K562 (cell line): ENCODE data around the gene PRICKLE3. TPM values are rescaled to one million over a fixed set of nuclear protein-coding genes. Genes with fewer than 3 reads are reported as not detected.

Experiments used
- DIDO1 ChIP-seq: fragments of 450-650 bp; IDR thresholded peaks from 2 replicates; pipeline ENCODE4 v1.6.1; 2016; ENCODE audit warnings: low read depth, missing biosample characterization, missing genetic modification characterization
- JUND ChIP-seq, 2 experiments: IDR thresholded peaks; 2 replicates in 1 of 2; 3 replicates in 1 of 2; pipeline ENCODE4 v1.6.1; 2011; ENCODE audit warnings: borderline replicate concordance in 2 of 2, low read depth in 2 of 2, low read length in 2 of 2, improper control_type of control experiment in 1 of 2, missing biosample characterization in 1 of 2, missing genetic modification characterization in 1 of 2, missing genetic modification reagents in 1 of 2
- KLF16 ChIP-seq: IDR thresholded peaks from 2 replicates; pipeline ENCODE4 v1.6.1; 2016; ENCODE audit warnings: antibody characterized with exemption
- MEF2D ChIP-seq: conservative IDR thresholded peaks from 2 replicates; pipeline ENCODE4 v1.6.1; 2016; ENCODE audit warnings: low read depth, missing genetic modification characterization, missing compliant biosample characterization
- NRF1 ChIP-seq, 2 experiments: fragments of 450-650 bp; IDR thresholded peaks in 1 of 2; conservative IDR thresholded peaks in 1 of 2; 2 replicates each; pipeline ENCODE4 v1.6.1; 2014; ENCODE audit warnings: mild to moderate bottlenecking in 2 of 2
- RUNX1 ChIP-seq: sonication (generic); IDR thresholded peaks from 2 replicates; pipeline ENCODE4 v1.6.1; 2016; ENCODE audit warnings: antibody characterized with exemption, low read depth
- SUPT5H ChIP-seq: fragments of 450-650 bp; IDR thresholded peaks from 2 replicates; pipeline ENCODE4 v1.6.1; 2016
- U2AF1 ChIP-seq: fragments of 200-400 bp; formaldehyde crosslinking; optimal IDR thresholded peaks from 2 replicates; pipeline ENCODE3; 2017; ENCODE audit warnings: mild to moderate bottlenecking, low read depth, low read length, moderate library complexity
- polyA plus RNA-seq, 8 experiments: library from polyadenylated mRNA; depleted of rRNA in 4 of 8; stranded (reverse) in 5 of 8; unstranded in 3 of 8; fragments of >200 nt; fragmentation: Nextera tagmentation in 2 of 8; fragmentation: Illumina TruSeq in 1 of 8; extraction: Ambion mirVana in 2 of 8; extraction: Trizol in 1 of 8; gene quantifications; 2 replicates each; pipeline versions ENCODE4 v1.2.1 to v1.2.3, GENCODE V29; 2011 to 2014; ENCODE audit warnings: inconsistent platforms in 1 of 8, missing spikeins in 1 of 8
- total RNA-seq, 7 experiments: library from RNA; depleted of rRNA in 6 of 7; stranded (reverse); fragments of >200 nt in 6 of 7; fragmentation: Illumina TruSeq in 2 of 7; extraction: Trizol in 2 of 7; gene quantifications; 2 replicates each; pipeline versions ENCODE4 v1.2.1 to v1.2.3, GENCODE V29; 2011 to 2021; ENCODE audit warnings: low replicate concordance in 1 of 7
- TF ChIP-seq, protein P1 (sequence below): fragments of 450-650 bp; IDR thresholded peaks from one replicate; pipeline ENCODE4 v1.6.1; 2018; ENCODE audit warnings: mild to moderate bottlenecking, moderate library complexity; ENCODE audit not compliant: partially characterized antibody
- TF ChIP-seq, protein P2 (sequence below): fragments of 450-650 bp; conservative IDR thresholded peaks from 2 replicates; pipeline ENCODE4 v1.6.1; 2016; ENCODE audit warnings: missing genetic modification characterization, low read depth, mild to moderate bottlenecking, missing compliant biosample characterization, moderate library complexity
- TF ChIP-seq, protein P3 (sequence below): IDR thresholded peaks from 2 replicates; pipeline ENCODE4 v1.6.1; 2012; ENCODE audit warnings: low read depth, low read length, improper control_type of control experiment, borderline replicate concordance
- TF ChIP-seq, protein P4 (sequence below), 2 experiments: fragments of 200-800 bp in 1 of 2; sonication (Bioruptor generic) in 1 of 2; sonication (generic) in 1 of 2; formaldehyde crosslinking in 1 of 2; IDR thresholded peaks in 1 of 2; conservative IDR thresholded peaks in 1 of 2; 2 replicates each; pipeline versions ENCODE4 v1.5.0 to v1.6.1; 2016 to 2020; ENCODE audit warnings: missing compliant biosample characterization in 1 of 2, missing genetic modification characterization in 1 of 2, missing genetic modification reagents in 1 of 2
- TF ChIP-seq, protein P5 (sequence below): fragments of 250-450 bp; sonication (Bioruptor Pico); IDR thresholded peaks from 2 replicates; pipeline ENCODE4 v1.5.0; 2021; ENCODE audit warnings: mild to moderate bottlenecking, borderline replicate concordance
- TF ChIP-seq, protein P6 (sequence below): sonication (generic); formaldehyde crosslinking; IDR thresholded peaks from 2 replicates; pipeline ENCODE4 v1.8.0; 2022; ENCODE audit warnings: mild to moderate bottlenecking, missing genetic modification reagents, borderline replicate concordance

PRICKLE3 gene
- total and polyA plus RNA-seq, 9 of the 15 experiments (the other 6 are each of a cell fraction or from before 2014, with no cell fraction given): 1.1 to 44.3 (median 14.0) TPM

DNA sequence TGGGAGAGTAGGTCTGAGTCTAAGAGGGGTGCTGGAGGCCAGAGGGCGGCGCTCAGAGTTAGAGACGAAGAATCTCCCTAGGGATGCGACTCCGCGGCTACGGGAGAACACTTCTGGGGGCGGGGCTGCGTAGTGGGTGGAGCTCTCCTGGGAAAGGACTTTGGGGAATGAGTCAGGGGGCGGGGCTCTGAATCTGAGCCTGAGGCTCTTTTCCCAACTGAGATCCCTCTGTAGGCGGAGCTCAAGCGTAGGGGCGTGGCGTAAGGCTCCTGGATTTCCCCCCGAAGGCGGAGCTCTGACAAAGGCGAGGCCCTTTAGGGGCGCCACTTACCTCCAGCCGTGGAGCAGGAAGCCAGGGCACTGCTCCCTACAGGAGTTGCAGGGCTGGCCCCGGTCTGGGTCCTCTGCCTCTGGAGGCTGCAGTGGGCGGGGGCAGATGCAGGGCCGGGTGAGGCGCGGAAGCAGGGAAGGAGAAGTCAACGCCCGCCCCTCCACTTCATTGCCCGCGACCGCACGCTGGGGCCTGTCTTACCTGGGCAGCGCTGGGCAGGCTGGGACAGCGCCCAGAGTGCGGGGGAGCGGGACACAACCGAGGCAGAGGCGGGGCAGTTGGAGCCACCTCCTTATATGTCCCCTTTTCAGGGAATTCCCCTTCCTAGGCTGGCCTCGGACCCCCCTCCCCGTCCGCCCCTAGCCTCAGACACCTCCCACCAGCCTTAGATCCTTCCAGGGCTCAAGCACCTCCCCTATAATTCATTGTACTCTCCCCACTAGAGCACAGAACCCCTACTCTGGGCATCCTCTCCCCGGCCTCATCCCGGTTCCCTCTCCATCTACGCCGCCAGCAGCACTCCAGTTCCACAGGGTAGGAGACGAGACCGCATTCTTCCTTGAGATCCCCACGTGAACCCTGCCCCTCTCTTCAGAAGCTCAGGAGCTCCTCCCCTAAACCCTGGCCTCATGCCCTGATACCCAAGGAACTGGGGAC lies 1.6 kb downstream of the PRICKLE3 start (continued):
- TF ChIP-seq, protein P1, sequence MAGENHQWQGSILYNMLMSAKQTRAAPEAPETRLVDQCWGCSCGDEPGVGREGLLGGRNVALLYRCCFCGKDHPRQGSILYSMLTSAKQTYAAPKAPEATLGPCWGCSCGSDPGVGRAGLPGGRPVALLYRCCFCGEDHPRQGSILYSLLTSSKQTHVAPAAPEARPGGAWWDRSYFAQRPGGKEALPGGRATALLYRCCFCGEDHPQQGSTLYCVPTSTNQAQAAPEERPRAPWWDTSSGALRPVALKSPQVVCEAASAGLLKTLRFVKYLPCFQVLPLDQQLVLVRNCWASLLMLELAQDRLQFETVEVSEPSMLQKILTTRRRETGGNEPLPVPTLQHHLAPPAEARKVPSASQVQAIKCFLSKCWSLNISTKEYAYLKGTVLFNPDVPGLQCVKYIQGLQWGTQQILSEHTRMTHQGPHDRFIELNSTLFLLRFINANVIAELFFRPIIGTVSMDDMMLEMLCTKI: no peak
- TF ChIP-seq SUPT5H: peak; percentile 35
- TF ChIP-seq DIDO1: no peak
- TF ChIP-seq, protein P2, sequence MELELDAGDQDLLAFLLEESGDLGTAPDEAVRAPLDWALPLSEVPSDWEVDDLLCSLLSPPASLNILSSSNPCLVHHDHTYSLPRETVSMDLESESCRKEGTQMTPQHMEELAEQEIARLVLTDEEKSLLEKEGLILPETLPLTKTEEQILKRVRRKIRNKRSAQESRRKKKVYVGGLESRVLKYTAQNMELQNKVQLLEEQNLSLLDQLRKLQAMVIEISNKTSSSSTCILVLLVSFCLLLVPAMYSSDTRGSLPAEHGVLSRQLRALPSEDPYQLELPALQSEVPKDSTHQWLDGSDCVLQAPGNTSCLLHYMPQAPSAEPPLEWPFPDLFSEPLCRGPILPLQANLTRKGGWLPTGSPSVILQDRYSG: no peak
- TF ChIP-seq, protein P3, sequence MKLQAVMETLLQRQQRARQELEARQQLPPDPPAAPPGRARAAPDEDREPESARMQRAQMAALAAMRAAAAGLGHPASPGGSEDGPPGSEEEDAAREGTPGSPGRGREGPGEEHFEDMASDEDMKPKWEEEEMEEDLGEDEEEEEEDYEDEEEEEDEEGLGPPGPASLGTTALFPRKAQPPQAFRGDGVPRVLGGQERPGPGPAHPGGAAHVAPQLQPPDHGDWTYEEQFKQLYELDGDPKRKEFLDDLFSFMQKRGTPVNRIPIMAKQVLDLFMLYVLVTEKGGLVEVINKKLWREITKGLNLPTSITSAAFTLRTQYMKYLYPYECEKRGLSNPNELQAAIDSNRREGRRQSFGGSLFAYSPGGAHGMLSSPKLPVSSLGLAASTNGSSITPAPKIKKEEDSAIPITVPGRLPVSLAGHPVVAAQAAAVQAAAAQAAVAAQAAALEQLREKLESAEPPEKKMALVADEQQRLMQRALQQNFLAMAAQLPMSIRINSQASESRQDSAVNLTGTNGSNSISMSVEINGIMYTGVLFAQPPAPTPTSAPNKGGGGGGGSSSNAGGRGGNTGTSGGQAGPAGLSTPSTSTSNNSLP: no peak
- no peak for TF ChIP-seq RUNX1
- peak; percentile 50; the same call in 1 of the 2 replicates for TF ChIP-seq JUND (IDR thresholded peaks at IDR 0.05; ENCODE audit: borderline replicate concordance, low read depth, low read length)
- TF ChIP-seq JUND (tag; IDR thresholded peaks at IDR 0.05; ENCODE audit: borderline replicate concordance, low read depth, low read length): peak; percentile 17; the same call in 1 of the 3 replicates
- TF ChIP-seq KLF16: no peak
- TF ChIP-seq MEF2D (tag): no peak
- TF ChIP-seq NRF1 (conservative IDR thresholded peaks at IDR 0.05 in 1 of 2, IDR thresholded peaks at IDR 0.05 in 1 of 2): peak; percentile 57 to 63
- TF ChIP-seq, protein P4, sequence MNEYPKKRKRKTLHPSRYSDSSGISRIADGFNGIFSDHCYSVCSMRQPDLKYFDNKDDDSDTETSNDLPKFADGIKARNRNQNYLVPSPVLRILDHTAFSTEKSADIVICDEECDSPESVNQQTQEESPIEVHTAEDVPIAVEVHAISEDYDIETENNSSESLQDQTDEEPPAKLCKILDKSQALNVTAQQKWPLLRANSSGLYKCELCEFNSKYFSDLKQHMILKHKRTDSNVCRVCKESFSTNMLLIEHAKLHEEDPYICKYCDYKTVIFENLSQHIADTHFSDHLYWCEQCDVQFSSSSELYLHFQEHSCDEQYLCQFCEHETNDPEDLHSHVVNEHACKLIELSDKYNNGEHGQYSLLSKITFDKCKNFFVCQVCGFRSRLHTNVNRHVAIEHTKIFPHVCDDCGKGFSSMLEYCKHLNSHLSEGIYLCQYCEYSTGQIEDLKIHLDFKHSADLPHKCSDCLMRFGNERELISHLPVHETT (CRISPR knock-in tag; conservative IDR thresholded peaks at IDR 0.05 in 1 of 2, IDR thresholded peaks at IDR 0.05 in 1 of 2): no peak
- TF ChIP-seq, protein P5, sequence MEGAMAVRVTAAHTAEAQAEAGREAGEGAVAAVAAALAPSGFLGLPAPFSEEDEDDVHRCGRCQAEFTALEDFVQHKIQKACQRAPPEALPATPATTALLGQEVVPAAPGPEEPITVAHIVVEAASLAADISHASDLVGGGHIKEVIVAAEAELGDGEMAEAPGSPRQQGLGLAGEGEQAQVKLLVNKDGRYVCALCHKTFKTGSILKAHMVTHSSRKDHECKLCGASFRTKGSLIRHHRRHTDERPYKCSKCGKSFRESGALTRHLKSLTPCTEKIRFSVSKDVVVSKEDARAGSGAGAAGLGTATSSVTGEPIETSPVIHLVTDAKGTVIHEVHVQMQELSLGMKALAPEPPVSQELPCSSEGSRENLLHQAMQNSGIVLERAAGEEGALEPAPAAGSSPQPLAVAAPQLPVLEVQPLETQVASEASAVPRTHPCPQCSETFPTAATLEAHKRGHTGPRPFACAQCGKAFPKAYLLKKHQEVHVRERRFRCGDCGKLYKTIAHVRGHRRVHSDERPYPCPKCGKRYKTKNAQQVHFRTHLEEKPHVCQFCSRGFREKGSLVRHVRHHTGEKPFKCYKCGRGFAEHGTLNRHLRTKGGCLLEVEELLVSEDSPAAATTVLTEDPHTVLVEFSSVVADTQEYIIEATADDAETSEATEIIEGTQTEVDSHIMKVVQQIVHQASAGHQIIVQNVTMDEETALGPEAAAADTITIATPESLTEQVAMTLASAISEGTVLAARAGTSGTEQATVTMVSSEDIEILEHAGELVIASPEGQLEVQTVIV (CRISPR knock-in tag): no peak
- TF ChIP-seq, protein P6, sequence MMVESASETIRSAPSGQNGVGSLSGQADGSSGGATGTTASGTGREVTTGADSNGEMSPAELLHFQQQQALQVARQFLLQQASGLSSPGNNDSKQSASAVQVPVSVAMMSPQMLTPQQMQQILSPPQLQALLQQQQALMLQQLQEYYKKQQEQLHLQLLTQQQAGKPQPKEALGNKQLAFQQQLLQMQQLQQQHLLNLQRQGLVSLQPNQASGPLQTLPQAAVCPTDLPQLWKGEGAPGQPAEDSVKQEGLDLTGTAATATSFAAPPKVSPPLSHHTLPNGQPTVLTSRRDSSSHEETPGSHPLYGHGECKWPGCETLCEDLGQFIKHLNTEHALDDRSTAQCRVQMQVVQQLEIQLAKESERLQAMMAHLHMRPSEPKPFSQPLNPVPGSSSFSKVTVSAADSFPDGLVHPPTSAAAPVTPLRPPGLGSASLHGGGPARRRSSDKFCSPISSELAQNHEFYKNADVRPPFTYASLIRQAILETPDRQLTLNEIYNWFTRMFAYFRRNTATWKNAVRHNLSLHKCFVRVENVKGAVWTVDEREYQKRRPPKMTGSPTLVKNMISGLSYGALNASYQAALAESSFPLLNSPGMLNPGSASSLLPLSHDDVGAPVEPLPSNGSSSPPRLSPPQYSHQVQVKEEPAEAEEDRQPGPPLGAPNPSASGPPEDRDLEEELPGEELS (CRISPR knock-in tag): no peak
- TF ChIP-seq U2AF1: no peak
